Neural progenitor cell (in vitro differentiated cells): Measurements from ENCODE around the gene PADI1.

Source experiments
- EZH2 ChIP-seq: fragments of 200-600 bp; sonication (generic); IDR thresholded peaks from 2 replicates; pipeline ENCODE4 v1.6.1; 2017; ENCODE audit warnings: antibody characterized with exemption, mild to moderate bottlenecking, moderate library complexity
- EZH2phosphoT487 ChIP-seq: fragments of 200-600 bp; sonication (generic); IDR thresholded peaks from 2 replicates; pipeline ENCODE4 v1.6.1; 2017; ENCODE audit warnings: antibody characterized with exemption
- TF ChIP-seq, protein P1 (sequence below): fragments of 200-600 bp; sonication (generic); IDR thresholded peaks from 2 replicates; pipeline ENCODE4 v1.5.1; 2017; ENCODE audit warnings: antibody characterized with exemption, mild to moderate bottlenecking

DNA sequence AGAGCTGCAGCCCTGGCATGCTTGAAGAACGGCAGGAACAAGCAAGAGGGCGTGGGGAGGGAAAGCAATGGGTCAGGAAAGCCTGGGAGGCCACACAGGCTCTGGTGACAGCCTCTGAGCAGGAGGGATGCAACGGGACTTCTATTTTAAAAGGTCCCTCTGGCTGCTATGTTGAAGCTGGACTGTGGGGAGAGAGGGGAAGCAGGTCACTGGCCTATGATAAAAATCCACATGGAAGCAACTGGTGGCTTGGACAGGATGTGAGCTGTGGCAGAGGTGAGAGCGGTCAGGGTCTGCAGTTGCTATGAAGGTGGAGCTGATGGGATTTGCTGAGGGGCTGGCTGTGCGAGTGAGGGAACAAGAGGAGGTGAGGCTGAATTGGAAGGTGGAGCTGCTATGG lies 11.2 kb downstream of the PADI1 start:
- TF ChIP-seq, protein P1, sequence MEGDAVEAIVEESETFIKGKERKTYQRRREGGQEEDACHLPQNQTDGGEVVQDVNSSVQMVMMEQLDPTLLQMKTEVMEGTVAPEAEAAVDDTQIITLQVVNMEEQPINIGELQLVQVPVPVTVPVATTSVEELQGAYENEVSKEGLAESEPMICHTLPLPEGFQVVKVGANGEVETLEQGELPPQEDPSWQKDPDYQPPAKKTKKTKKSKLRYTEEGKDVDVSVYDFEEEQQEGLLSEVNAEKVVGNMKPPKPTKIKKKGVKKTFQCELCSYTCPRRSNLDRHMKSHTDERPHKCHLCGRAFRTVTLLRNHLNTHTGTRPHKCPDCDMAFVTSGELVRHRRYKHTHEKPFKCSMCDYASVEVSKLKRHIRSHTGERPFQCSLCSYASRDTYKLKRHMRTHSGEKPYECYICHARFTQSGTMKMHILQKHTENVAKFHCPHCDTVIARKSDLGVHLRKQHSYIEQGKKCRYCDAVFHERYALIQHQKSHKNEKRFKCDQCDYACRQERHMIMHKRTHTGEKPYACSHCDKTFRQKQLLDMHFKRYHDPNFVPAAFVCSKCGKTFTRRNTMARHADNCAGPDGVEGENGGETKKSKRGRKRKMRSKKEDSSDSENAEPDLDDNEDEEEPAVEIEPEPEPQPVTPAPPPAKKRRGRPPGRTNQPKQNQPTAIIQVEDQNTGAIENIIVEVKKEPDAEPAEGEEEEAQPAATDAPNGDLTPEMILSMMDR = no peak
- TF ChIP-seq EZH2 (no peak), EZH2phosphoT487 (no peak)
